Panc1 (cell line): ENCODE data around the gene SLC46A1. TPM values are rescaled to one million over a fixed set of nuclear protein-coding genes. Genes with fewer than 3 reads are reported as not detected.
"Not testable (repeated sequence)": the region's sequence is repeated elsewhere in the genome, so short reads cannot be mapped to it uniquely, and the experiment has no call there.

Experiments used
- ATAC-seq: fragments of 200-7000 bp; cut with Tn5 transposase; 2 replicates; pipeline ENCODE4 v1.9.1; 2020; ENCODE audit warnings: mild to moderate bottlenecking, moderate library complexity
- BruUV-seq: library from RNA; stranded (reverse); fragments of 400-500 nt; replicated peaks from 2 replicates; lab custom pipeline; 2021; lab: Mats Ljungman, UMichigan
- CTCF ChIA-PET: fragments of 300-600 bp; sonication (Branson Sonifier 250); formaldehyde crosslinking; loops from one replicate; lab custom pipeline; 2022; ENCODE audit warnings: antibody characterized with exemption; lab: Charles Lee
- POLR2A ChIA-PET: fragments of 300-600 bp; sonication (Branson Sonifier 250); formaldehyde crosslinking; loops from one replicate; lab custom pipeline; 2022; ENCODE audit warnings: antibody characterized with exemption; lab: Charles Lee
- DNase-seq: peaks from one replicate; pipeline ENCODE4 v3.0.0-alpha.2; 2010; ENCODE audit warnings: low read depth, low spot score
- H3K27ac ChIP-seq: 2 replicates; pipeline ENCODE4 v1.5.1; 2011; ENCODE audit warnings: mild to moderate bottlenecking, low read length, inconsistent platforms
- H3K27me3 ChIP-seq: fragments of 200-500 bp; sonication (Bioruptor generic); 2 replicates; pipeline ENCODE4 v1.6.0; 2014; ENCODE audit warnings: low read length, inconsistent platforms; ENCODE audit not compliant: control insufficient read depth, insufficient read depth
- H3K36me3 ChIP-seq: fragments of 200-500 bp; sonication (Bioruptor generic); 2 replicates; pipeline ENCODE4 v1.5.1; 2014; ENCODE audit warnings: inconsistent platforms, mild to moderate bottlenecking, low read length, moderate library complexity; ENCODE audit not compliant: control insufficient read depth, insufficient read depth
- H3K4me1 ChIP-seq: 2 replicates; pipeline ENCODE4 v1.5.1; 2011; ENCODE audit warnings: inconsistent platforms, mild to moderate bottlenecking, low read length, moderate library complexity; ENCODE audit not compliant: control insufficient read depth, insufficient read depth
- H3K4me3 ChIP-seq, 2 experiments: 2 replicates each; pipeline ENCODE4 v1.5.1; 2011 to 2012; ENCODE audit warnings: low read depth in 2 of 2, low read length in 2 of 2, mild to moderate bottlenecking in 2 of 2, inconsistent platforms in 1 of 2, moderate library complexity in 1 of 2
- H3K9me3 ChIP-seq: fragments of 200-500 bp; sonication (Bioruptor generic); 2 replicates; pipeline ENCODE4 v1.5.1; 2014; ENCODE audit warnings: low read depth, mild to moderate bottlenecking, inconsistent platforms, low read length, moderate library complexity; ENCODE audit not compliant: control insufficient read depth, insufficient read depth
- CTCF ChIP-seq: fragments of 450-650 bp; IDR thresholded peaks from 2 replicates; pipeline ENCODE4 v1.5.1; 2017; ENCODE audit warnings: mild to moderate bottlenecking
- POLR2AphosphoS5 ChIP-seq: IDR thresholded peaks from 2 replicates; pipeline ENCODE4 v1.6.1; 2012; ENCODE audit warnings: mild to moderate bottlenecking, low read depth, low read length, moderate library complexity
- REST ChIP-seq, 2 experiments: IDR thresholded peaks; 2 replicates each; pipeline ENCODE4 v1.6.1; 2011 to 2012; ENCODE audit warnings: low read depth in 2 of 2, control low read depth in 1 of 2, low read length in 1 of 2, mild to moderate bottlenecking in 1 of 2, moderate library complexity in 1 of 2; ENCODE audit not compliant: insufficient read depth in 1 of 2
- SIN3A ChIP-seq: IDR thresholded peaks from 2 replicates; pipeline ENCODE4 v1.6.1; 2012; ENCODE audit warnings: low read depth, mild to moderate bottlenecking, low read length, moderate library complexity, borderline replicate concordance; ENCODE audit not compliant: insufficient read depth
- TCF7L2 ChIP-seq: IDR thresholded peaks from 2 replicates; pipeline ENCODE4 v1.6.1; 2011; ENCODE audit warnings: mild to moderate bottlenecking, low read depth, low read length, inconsistent platforms
- in situ Hi-C: cut with HindIII; loops from 2 replicates; pipeline ENCODE4 v1.10.0; 2016; ENCODE audit warnings: low sequenced_read_pairs, low pct_unique_long_range_greater_than_20kb
- intact Hi-C: fragments of 100-400 bp; cut with micrococcal nuclease; formaldehyde crosslinking; loops from one replicate; pipeline ENCODE4 v1.10.0; 2022; ENCODE audit not compliant: unreplicated experiment
- total RNA-seq: library from RNA; stranded (reverse); gene quantifications from one replicate; pipeline ENCODE4 v1.2.1, GENCODE V29; 2021; ENCODE audit not compliant: unreplicated experiment

SLC46A1 gene
- total RNA-seq, 1 experiment from 2014 or later, result 16.9 TPM

- no peak for TF ChIP-seq TCF7L2
- TF ChIP-seq REST (IDR thresholded peaks at IDR 0.05; ENCODE audit: insufficient read depth in 1 of 2, low read depth in 2 of 2, low read length in 1 of 2), result no peak
- no peak for TF ChIP-seq POLR2AphosphoS5
- no peak for TF ChIP-seq CTCF
- no peak for TF ChIP-seq SIN3A
- Histone ChIP-seq H3K27me3 (peaks cover 5% of the 10 kb centered on the region; the same call in 1 of the 2 replicates), H3K4me3 (no peak overlapping the region), H3K4me1 (no peaks in the 10 kb centered on the region), H3K36me3 (no peaks in the 10 kb centered on the region), H3K27ac (no peak overlapping the region), H3K9me3 (no peaks in the 10 kb centered on the region)
- BruUV-seq, result no TSS peak
- intact Hi-C loops, result no loop called here
- CTCF ChIA-PET, result interaction anchor here (1.1 kb wide), 1 partner anchor 27 kb away, joined by 6 read pairs; no protein-coding TSS in a partner anchor
- ATAC-seq (no peak), DNase-seq (no peak)
- POLR2A ChIA-PET, result no interaction called here
- in situ Hi-C loops, result no loop called here
Measured at GRCh38 chr17:28443901-28444638, 38.1 kb upstream of the SLC46A1 start.

GRCh38 chr17:28434326-28434725 lies 28.3 kb upstream of the SLC46A1 start:
- BruUV-seq, H3K4me1 ChIP-seq, intact Hi-C loops, DNase-seq, H3K4me3 ChIP-seq, ATAC-seq, H3K27me3 ChIP-seq, H3K36me3 ChIP-seq, in situ Hi-C loops, CTCF ChIA-PET, POLR2A ChIA-PET, H3K9me3 ChIP-seq, H3K27ac ChIP-seq: not testable (repeated sequence)

- H3K27me3 ChIP-seq, result peaks cover 9% of the 10 kb centered on the region; the same call in 1 of the 2 replicates
- TF ChIP-seq REST (IDR thresholded peaks at IDR 0.05; ENCODE audit: insufficient read depth in 1 of 2, low read depth in 2 of 2, low read length in 1 of 2), result no peak
- no peak for TF ChIP-seq SIN3A
- TF ChIP-seq CTCF, result no peak
- no peak for TF ChIP-seq TCF7L2
- TF ChIP-seq POLR2AphosphoS5, result no peak
- no peak overlapping the region for H3K4me3 ChIP-seq
- in situ Hi-C loops (no loop called here), intact Hi-C loops (no loop called here)
- no peak for DNase-seq
- no TSS peak for BruUV-seq
- H3K27ac ChIP-seq, result no peak overlapping the region
- no peaks in the 10 kb centered on the region for H3K4me1 ChIP-seq
- no peaks in the 10 kb centered on the region for H3K36me3 ChIP-seq
- POLR2A ChIA-PET, result no interaction called here
- no peak for ATAC-seq
- no peaks in the 10 kb centered on the region for H3K9me3 ChIP-seq
- CTCF ChIA-PET, result no interaction called here
Measured at GRCh38 chr17:28433721-28434120, 27.7 kb upstream of the SLC46A1 start.
